Heart left ventricle (tissue), 13 donors: ENCODE results near the gene RAVER2.
"Not testable (repeated sequence)": the region's sequence is repeated elsewhere in the genome, so short reads cannot be mapped to it uniquely, and the experiment has no call there.

ENCODE experiments used
- POLR2A ChIP-seq, 2 donors: fragments of 450-650 bp; IDR thresholded peaks; one replicate each; pipeline ENCODE4 v1.6.1; 2017; ENCODE audit warnings: antibody characterized with exemption in 2 of 2, mild to moderate bottlenecking in 2 of 2, moderate library complexity in 2 of 2
- TF ChIP-seq, protein P1 (sequence below), 12 donors: fragments of 200-600 bp; sonication (generic) in 4 of 12; IDR thresholded peaks; one replicate each; pipeline versions ENCODE4 v1.5.0 to v1.8.0; 2018 to 2022; ENCODE audit warnings: antibody characterized with exemption in 12 of 12, mild to moderate bottlenecking in 5 of 12
- donor health status: ischemic (EF 13 %, LVEDD 7.1; RV severe dilation, severe dysfunction).
- donor health status: DM: no; HTN: yes; CAD: no.
- donor health status: DM: no; HTN: no; CAD: no.
- donor health status: ischemic (EF 25% LVEDD 6.9; RV normal size, moderate dysfunction).
- donor health status: ischemic (EF 25% LVEDD 5.7; RV mildly dilated, moderate dysfunction).
- donor health status: ischemic (EF 35%, LVEDD 5.7; RV mildly dilated, moderate dysfunction).
- donor health status: nonischemic (EF 11% LVEDD 7.7; RV severe dilation, severe dysfunction).
- donor health status: DM: yes; HTN: yes; CAD: no.
- donor health status: PGD.
- donor health status: ischemic (EF 29% LVEDD 5.4; RV normal size, mild dysfunction).
- donor health status: nonischemic (EF 23%, LVEDD 6.1; RV moderate dilation, normal function).

DNA sequence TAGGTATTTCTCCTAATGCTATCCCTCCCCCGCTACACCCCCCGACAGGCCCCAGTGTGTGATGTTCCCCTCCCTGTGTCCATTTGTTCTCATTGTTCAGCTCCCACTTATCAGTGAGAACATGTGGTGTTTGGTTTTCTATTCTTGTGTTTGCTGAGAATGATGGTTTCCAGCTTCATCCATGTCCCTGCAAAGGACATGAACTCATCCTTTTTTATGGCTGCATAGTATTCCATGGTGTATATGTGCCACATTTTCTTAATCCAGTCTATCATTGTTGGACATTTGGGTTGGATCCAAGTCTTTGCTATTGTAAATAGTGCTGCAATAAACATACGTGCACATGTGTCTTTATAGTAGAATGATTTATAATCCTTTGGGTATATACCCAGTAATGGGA is 28.4 kb downstream of the RAVER2 start:
- TF ChIP-seq POLR2A (IDR thresholded peaks at IDR 0.05) = not testable (repeated sequence)
- TF ChIP-seq, protein P1, sequence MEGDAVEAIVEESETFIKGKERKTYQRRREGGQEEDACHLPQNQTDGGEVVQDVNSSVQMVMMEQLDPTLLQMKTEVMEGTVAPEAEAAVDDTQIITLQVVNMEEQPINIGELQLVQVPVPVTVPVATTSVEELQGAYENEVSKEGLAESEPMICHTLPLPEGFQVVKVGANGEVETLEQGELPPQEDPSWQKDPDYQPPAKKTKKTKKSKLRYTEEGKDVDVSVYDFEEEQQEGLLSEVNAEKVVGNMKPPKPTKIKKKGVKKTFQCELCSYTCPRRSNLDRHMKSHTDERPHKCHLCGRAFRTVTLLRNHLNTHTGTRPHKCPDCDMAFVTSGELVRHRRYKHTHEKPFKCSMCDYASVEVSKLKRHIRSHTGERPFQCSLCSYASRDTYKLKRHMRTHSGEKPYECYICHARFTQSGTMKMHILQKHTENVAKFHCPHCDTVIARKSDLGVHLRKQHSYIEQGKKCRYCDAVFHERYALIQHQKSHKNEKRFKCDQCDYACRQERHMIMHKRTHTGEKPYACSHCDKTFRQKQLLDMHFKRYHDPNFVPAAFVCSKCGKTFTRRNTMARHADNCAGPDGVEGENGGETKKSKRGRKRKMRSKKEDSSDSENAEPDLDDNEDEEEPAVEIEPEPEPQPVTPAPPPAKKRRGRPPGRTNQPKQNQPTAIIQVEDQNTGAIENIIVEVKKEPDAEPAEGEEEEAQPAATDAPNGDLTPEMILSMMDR (IDR thresholded peaks at IDR 0.05) = not testable (repeated sequence)
